NCI-H510A (cell line): ENCODE data around the gene RPUSD4.

Experiments used
- DNase-seq: peaks from one replicate; lab custom pipeline; 2025; lab: John Stamatoyannopoulos, UW

The RPUSD4 gene

GRCh38 chr11:126182787-126183445 is 28.5 kb downstream of the RPUSD4 start:
- no peak for DNase-seq

- DNase-seq, result no peak
Observed at GRCh38 chr11:126181939-126182730, 29.3 kb downstream of the RPUSD4 start.

GRCh38 chr11:126176853-126177470 is 34.5 kb downstream of the RPUSD4 start:
- no peak for DNase-seq

GRCh38 chr11:126175393-126175792 is 36.1 kb downstream of the RPUSD4 start:
- DNase-seq, result no peak

GRCh38 chr11:126174816-126175215 is 36.6 kb downstream of the RPUSD4 start:
- DNase-seq, result no peak

- DNase-seq, result no peak
Observed at GRCh38 chr11:126173257-126173656, 38.2 kb downstream of the RPUSD4 start.

- no peak for DNase-seq
Observed at GRCh38 chr11:126172596-126173038, 38.8 kb downstream of the RPUSD4 start.

GRCh38 chr11:126169291-126169690 is 42.2 kb downstream of the RPUSD4 start:
- no peak for DNase-seq

- DNase-seq, result no peak
Observed at GRCh38 chr11:126167488-126167887, 44.0 kb downstream of the RPUSD4 start.

- DNase-seq, result no peak
Observed at GRCh38 chr11:126166413-126166812, 45.0 kb downstream of the RPUSD4 start.

GRCh38 chr11:126165757-126166156 is 45.7 kb downstream of the RPUSD4 start:
- DNase-seq, result no peak

- no peak for DNase-seq
Observed at GRCh38 chr11:126165311-126165720, 46.1 kb downstream of the RPUSD4 start.

GRCh38 chr11:126164781-126165180 is 46.7 kb downstream of the RPUSD4 start:
- DNase-seq, result no peak

- no peak for DNase-seq
Observed at GRCh38 chr11:126163779-126164178, 47.7 kb downstream of the RPUSD4 start.

- peak; percentile 34 for DNase-seq
Observed at GRCh38 chr11:126163074-126163700, 48.3 kb downstream of the RPUSD4 start.

GRCh38 chr11:126162306-126163030 is 49.0 kb downstream of the RPUSD4 start:
- peak; percentile 20 for DNase-seq

- no peak for DNase-seq
Observed at GRCh38 chr11:126161023-126161391, 50.4 kb downstream of the RPUSD4 start.

GRCh38 chr11:126160345-126161022 is 51.0 kb downstream of the RPUSD4 start:
- DNase-seq, result no peak

GRCh38 chr11:126159719-126160344 is 51.6 kb downstream of the RPUSD4 start:
- DNase-seq, result no peak

- no peak for DNase-seq
Observed at GRCh38 chr11:126158054-126158791, 53.2 kb downstream of the RPUSD4 start.
